GM18505 (cell line): ENCODE results near the gene ZNF132.
"Not testable (repeated sequence)": the region's sequence is repeated elsewhere in the genome, so short reads cannot be mapped to it uniquely, and the experiment has no call there.

Experiments
- ATAC-seq: cut with Tn5 transposase; IDR thresholded peaks from one replicate; pipeline ENCODE4 v1.9.1; 2021; ENCODE audit not compliant: unreplicated experiment
- POLR2A ChIP-seq: IDR thresholded peaks from 4 replicates; pipeline ENCODE4 v1.6.1; 2011; ENCODE audit warnings: borderline replicate concordance; ENCODE audit not compliant: insufficient read depth, insufficient read length; ENCODE audit errors: extremely low read depth

ZNF132 gene

GRCh38 chr19:58439576-58440554, at the start of gene ZNF132:
Gene ZNF132 (minus strand): TSS chr19:58440153. CDS start chr19:58439821, 332 bp downstream.
- peak; percentile 95 for ATAC-seq
- TF ChIP-seq POLR2A, result peak; percentile 71

GRCh38 chr19:58484349-58484748, 44.4 kb upstream of the ZNF132 start:
- ATAC-seq, result not testable (repeated sequence)

- ATAC-seq, result no peak
- TF ChIP-seq POLR2A, result no peak
These were observed 43.8 kb upstream of the ZNF132 start for GRCh38 chr19:58483776-58484175.

- ATAC-seq, result no peak
- no peak for TF ChIP-seq POLR2A
These were observed 42.4 kb upstream of the ZNF132 start for GRCh38 chr19:58482372-58482771.

- ATAC-seq, result no peak
- TF ChIP-seq POLR2A, result no peak
These were observed 40.9 kb upstream of the ZNF132 start for GRCh38 chr19:58480831-58481230.

- TF ChIP-seq POLR2A, result no peak
These were observed 40.5 kb upstream of the ZNF132 start for GRCh38 chr19:58480481-58480830.

GRCh38 chr19:58479736-58480480, 40.0 kb upstream of the ZNF132 start:
- ATAC-seq, result no peak

More at GRCh38 chr19:58480481-58480830, 40.5 kb upstream of the ZNF132 start:
- no peak for ATAC-seq

GRCh38 chr19:58479303-58479702, 39.4 kb upstream of the ZNF132 start:
- TF ChIP-seq POLR2A, result no peak

More at GRCh38 chr19:58479736-58480480, 40.0 kb upstream of the ZNF132 start:
- TF ChIP-seq POLR2A, result no peak

GRCh38 chr19:58477871-58478270, 37.9 kb upstream of the ZNF132 start:
- no peak for ATAC-seq
- no peak for TF ChIP-seq POLR2A

More at GRCh38 chr19:58479303-58479702, 39.4 kb upstream of the ZNF132 start:
- no peak for ATAC-seq

GRCh38 chr19:58477130-58477529, 37.2 kb upstream of the ZNF132 start:
- TF ChIP-seq POLR2A, result no peak

GRCh38 chr19:58476498-58477015, 36.6 kb upstream of the ZNF132 start:
- ATAC-seq, result no peak
- no peak for TF ChIP-seq POLR2A

More at GRCh38 chr19:58477130-58477529, 37.2 kb upstream of the ZNF132 start:
- no peak for ATAC-seq

- ATAC-seq, result peak; percentile 84
- TF ChIP-seq POLR2A, result peak; percentile 79
These were observed 36.0 kb upstream of the ZNF132 start, which contains the start of gene ZNF446 for GRCh38 chr19:58475714-58476497. Gene ZNF446 (plus strand): TSS chr19:58476352. CDS start chr19:58477219, 867 bp downstream.
